ENCODE data around the gene SYNDIG1L.
A peak's percentile ranks its signal among the peaks of the same experiment; 100 is the strongest.
"Not testable (repeated sequence)": the region's sequence is repeated elsewhere in the genome, so short reads cannot be mapped to it uniquely, and the experiment has no call there.

Gene SYNDIG1L

DNA sequence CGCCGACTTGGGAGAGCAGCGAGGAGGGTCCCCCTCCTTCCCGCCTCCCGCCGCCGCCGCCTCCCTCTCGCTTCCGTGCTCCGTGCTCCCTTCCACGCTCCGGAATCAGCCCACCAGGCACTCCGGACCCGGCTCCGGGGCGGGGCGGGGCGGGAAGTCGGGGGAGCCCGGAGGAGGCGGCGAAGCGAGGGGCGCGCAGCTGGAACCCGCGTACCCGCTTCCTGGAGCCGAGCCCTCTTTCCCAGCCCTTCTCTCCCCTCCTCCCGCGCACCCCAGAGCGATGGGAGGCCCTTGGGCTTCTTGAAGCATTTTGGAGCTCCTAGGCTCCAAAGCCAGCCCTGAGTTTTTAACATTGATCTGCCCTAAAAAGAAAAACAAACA, at the start of gene SYNDIG1L:
TSS of gene SYNDIG1L (minus strand) at position 9 of the 381 bp plus-strand sequence. CDS start 16,466 bp downstream, outside the sequence.
- DNase-seq, result no peak

DNA sequence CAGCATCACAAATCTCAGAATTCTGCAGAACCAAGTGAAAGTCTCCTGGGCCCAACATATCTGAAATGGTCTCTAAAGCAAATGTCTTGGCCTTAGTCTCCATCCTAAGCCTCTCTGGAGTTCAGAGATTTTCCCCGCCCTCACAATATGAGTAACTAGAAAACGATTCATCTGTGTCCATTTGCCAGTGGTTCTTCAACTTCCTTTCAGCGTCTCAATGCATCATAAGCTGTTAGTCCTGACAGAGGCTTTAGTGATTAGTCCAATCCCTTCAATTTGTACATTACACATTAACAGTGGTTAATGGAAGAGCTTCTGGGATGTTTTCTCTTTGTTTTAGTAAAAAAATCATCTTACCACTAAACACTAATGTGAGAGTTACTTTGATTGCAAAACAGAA, 49.7 kb upstream of the SYNDIG1L start:
- DNase-seq, result no peak

DNA sequence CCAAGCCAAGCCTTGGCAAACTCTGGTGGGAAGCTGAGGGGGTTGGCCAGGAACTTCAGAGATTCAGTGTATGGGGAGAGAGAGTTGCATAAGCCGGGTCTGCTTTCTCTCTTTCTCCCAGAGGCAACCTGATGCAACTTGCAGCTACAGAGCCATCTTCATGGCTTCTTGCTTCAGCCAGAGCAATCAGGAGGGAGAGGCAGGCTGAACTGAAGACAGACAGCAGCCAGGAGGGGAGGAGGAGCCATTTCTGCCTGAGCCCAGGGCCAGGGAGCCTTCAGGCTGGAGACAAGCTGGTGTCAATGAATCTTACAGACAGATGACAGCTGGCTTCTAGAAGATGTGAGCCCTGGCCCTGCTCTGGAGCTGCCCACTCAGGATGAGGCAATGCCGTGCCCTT, 48.4 kb upstream of the SYNDIG1L start:
- no peak for DNase-seq

DNA sequence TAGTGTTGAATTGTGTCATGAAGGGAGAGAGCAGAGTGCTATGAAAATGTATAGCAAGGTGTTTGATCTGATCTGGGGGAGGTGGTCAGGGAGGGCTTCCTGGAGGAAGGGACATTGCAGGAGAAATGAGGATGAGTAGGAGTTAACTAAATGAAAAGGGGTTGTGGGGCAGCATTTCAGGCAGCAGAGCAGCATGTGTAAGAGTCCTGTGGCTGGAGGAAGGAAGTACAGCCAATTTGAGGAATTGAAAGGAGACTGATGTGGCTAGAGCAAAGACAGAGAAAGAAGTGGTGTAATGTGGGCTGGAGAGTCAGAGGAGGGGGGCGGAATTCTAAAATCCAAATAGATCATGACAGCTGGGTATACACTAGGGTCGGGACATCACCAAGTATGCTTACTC, 46.6 kb upstream of the SYNDIG1L start:
- DNase-seq, result no peak

DNA sequence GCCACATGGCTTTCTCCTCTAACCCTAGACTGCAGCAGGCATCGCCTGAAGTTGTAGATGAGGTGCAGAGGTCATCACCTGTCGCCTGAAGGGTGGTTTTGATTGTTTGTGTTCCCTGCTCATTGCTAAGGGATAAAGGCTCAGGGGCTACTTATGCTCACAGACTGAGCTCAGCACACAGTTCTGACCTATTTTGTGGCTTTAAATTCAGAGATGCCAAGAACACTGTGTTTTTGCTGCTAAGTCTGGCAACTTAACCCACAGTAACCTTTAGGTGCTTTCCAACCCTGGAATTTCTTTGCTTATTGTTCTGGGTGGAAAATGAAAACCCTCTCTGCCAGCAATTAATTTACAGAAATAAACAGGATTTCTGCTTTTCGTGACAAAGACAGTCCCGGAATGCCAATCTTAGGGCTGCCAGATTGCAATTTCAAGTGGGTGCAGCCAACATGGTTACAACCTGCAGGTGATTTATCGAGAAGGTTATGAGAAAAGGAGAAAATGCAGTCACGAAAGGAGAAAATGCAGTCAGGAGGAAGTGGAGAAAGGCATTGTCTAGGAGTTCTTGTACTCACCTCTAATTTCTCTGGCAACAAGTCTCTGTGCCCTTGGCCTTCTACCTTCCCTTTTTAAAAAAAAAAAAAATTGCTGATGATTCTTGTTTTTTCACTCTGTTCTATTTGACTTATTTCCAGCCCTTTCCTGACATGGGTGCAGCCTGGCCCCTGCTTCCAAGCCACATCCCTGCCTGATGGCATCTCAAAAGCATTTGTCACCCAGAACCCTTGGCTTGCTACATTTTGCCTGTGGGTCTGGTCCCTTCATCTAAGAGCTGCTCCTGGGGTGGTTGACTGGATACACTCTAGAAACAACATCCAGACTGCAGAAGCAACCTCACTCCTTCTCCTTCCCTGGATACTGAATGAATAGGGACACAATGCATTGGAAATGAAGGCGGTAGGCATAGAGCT, 43.8 kb upstream of the SYNDIG1L start:
- DNase-seq, result no peak

DNA sequence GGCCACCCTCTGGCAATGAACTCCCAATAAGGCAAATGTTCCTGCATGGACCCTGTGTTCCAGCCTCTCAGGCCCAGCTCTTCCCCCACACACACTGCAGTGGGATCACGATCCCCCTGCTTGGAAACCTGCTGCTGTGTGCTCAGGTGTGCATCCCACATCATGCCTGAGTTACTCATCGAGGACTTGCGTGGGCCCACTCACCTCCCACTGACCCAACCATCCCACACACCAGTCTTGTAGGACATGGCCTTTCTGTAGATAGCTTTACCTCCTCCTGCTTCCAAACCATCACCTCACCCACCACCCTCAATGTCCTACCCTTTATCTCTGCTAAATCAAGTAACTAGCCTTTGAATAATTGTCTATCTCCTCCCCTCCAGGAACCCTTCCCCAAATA, 42.5 kb upstream of the SYNDIG1L start:
- DNase-seq, result no peak

DNA sequence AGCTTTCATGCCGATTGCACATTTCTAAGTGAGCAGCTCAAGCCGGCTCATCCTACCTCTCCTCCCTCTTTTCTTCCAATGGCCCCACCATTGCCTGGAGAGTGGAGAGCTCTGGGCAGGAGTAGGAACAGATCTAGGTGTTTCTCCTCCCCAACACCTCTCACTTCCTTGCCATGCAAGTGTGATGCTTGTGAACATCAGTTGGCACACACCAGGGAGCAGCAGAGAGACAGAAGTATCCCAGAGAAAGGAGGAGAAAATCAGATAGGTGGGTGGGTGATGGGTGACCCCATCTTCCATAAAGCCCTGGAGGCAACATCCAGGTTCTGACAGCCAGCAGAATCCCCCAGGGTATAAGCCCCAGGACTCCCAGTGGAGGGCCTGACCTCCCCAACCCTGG, 39.3 kb upstream of the SYNDIG1L start:
- no peak for DNase-seq

DNA sequence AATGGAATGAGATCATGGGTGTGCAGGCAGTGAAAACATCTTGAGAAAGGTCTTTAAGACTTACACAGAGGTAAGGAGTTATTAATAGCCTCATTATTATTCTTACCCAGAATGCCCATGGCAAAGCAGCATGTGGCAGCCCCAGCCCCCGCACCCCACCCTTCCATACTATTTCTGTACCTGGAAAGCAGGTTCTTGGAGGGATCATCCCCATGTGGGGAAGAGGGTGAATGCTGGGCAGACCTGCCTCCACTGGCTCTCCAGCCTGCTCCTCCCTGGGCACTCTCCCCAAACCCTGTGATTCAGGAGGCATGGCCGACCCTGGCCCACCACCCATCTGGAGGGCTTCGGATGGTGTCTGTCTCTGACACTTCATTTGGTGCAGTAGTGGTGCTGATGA, 38.8 kb upstream of the SYNDIG1L start:
- no peak for DNase-seq

DNA sequence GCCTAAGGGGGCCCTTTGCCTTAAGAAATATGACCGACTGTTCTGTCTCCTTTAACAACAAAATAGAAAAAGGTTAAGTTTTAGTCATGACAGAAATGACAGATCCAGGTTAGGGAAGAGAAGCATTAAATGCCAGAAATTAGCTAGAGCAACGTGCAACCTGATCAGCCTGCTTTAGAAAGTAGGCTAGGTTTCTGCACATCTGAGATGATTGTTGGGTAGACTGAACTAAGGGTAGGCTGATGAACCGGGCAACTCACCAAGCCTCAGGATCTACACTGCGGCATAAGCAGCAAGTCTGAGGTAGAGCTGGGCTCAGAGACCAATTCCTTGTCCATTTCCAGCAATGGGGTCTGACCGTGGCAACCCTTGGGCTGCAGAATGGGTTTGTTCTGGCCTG, 37.7 kb upstream of the SYNDIG1L start:
- no peak for DNase-seq

DNA sequence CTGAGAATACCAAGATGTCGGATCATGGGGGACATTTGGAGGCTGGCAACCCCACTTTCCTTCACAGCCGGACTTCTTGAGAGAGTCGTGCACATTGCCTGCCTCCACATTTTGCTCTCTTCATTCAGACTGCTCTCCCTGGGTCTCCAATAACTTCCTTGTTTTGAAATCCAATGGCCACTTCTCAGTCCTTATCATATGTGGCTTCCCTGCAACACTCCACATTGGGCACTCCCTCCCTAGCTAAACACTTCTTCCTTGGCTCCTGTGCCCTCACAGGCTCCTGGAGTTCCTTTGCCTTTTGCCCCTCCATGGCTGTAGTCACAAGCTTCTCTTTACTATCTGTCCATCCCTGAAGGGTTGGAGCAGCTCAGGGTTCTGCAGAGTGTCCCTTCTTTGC, 37.0 kb upstream of the SYNDIG1L start:
- no peak for DNase-seq

DNA sequence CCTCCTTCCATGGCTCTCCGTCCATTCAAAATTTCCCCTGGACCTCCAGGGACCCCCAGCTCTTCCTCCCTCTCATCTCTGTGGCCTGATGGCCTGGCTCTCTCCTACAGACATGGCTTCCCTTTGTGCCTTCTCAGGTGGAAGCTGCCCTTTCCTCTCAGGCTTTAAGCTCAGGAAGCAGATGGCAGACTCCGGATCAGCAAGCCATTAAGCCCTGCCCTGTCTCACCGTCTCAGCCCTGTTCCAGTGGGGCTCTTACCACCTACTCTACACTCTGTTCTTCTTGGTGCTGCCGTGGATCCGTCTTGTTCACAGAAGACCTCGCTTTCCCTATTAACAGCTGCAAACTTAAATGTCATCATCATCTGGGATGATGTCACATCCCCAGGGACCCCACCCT, 34.0 kb upstream of the SYNDIG1L start:
- no peak for DNase-seq

DNA sequence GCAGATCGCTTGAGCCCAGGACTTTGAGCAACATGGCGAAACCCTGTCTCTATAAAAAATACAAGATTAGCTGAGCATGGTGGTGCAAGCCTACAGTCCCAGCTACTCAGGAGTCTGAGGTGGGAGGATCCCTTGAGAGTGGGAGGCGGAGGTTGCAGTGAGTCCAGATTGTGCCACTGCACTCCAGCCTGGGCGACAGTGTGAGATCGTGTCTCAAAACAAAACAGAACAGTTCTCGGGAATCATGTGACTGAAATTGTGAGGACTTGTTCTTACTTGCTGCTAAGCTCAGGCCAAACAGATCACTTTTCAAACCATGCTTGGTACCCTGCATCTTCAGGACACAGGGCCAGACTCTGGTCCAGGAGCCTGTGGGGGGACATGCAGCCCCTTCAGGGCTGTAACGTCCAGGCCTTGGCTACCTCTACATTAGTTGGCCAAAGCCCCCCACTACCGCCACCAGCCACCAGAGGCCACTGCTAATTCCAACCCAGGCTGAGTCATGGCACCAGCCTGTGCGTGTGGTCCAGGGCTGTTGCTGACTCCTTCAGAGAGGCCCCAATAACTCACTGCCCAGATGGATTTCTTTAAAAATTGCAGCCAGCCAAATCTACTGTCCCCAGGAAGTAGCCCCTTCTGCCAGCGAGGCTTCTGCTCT, 33.4 kb upstream of the SYNDIG1L start:
- peak; percentile 13 to 22 for DNase-seq

DNA sequence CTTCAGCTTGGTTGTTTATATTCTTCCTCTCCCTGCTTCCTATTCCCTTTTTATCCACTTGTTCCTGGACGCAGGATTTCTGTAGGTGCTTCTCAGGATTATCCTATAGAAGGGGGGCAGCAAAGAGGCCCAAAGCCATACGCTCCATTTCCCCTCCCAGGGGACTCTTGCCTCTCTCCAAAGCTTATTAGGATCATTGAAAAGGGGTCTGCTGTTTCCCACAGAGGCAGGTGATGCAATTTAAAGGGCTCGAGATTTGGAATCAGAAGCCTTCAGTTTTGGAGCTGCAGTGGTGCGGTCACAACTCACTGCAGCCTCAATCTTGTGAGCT, 31.5 kb upstream of the SYNDIG1L start:
- no peak for DNase-seq

DNA sequence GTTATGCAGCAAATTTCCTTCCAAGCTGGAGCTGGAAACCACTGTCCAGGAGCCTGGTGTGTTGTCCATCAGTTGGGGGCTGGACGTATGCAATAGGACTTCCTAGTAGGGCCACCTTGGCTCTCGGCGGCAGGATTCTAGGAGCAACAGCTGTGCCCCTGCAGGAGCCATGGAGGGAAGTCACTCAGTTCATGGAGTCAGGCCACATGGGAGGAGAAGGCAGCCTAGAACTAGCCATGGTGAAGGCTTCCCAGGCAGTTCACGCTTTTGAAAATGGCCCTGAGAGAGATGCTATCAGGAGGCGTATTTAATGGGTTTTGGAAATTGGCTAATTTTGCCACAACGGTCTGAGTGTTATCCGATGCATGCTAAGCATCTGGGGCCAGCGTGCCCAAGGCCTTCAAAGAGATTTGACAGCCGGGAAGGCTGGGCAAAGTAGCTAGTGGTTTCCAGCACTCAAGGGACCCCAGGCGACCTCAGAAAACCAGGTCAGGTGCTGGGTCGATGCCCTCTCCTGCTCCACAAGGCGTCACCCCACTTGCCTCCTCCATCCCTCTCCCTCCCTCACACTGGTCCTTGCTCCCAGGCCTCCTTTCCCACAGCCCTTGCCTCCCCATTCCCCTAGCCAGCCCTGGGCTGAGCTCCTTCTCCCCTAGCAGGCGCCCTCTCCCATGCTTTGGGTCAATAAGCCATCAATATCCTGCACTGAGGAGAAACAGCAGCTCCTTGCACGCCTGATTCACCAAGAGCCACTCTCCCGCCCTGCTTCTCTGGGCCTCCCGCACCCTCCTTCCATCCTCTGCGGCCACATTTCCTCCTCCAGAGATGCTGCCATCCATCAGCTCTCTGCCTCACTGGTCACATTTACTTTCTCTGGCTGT, 30.9 kb upstream of the SYNDIG1L start:
- DNase-seq, result no peak

DNA sequence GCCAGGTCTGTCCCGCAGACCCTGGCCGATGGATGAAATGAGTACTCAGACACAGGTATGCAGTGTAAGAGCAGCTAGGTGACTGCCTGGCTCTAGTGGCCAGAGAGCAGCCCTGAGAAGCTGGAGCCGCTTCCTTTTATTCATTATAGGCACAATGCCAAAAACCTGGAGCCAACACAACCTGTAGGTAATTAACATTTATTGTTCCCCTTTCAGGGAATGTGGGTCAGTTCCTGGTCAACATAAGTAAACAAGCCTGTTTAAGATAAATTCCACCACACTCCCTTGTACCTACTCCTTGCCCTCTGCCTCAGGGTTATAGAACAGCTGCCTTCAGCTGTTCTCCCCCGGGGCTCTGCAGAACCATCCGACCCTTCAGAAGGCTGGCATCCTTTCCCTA, 28.4 kb upstream of the SYNDIG1L start:
- DNase-seq, result not testable (repeated sequence)

DNA sequence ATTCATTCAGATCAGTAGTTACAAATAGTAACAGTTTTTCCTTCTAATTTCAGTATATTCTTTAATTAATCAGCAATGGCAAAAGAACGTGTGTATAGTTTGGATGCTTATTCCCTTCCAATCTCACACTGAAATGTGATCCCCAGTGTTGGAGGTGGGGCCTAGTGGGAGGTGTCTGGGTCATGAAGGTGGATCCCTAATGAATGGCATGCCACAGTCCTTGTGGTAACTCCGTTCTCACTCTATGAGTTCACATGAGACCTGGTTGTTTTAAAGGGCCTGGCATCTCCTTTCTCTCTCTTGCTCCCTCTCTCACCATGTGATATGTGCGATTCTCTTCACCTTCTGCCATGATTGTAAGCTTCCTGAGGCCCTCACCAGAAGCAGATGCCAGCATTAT, 18.9 kb upstream of the SYNDIG1L start:
- no peak for DNase-seq

DNA sequence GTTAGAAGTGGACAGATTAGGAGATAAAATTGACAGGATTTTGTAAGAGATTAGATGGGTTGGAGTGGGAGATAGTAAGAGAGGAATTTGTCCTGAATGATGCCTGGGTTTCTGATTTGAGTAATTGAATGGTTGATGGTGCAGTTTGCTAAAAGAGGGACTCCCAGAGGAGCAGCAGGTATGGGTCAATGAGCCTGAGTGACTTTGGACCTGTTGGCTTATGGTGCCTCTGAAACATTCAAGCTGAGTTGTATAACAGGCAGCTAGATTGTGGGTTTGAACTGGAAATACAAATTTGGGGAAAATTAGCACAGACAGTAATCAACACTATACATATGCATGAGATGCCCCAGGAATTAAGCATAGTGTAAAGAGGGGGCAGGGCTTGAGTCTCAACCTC, 16.7 kb upstream of the SYNDIG1L start:
- no peak for DNase-seq

DNA sequence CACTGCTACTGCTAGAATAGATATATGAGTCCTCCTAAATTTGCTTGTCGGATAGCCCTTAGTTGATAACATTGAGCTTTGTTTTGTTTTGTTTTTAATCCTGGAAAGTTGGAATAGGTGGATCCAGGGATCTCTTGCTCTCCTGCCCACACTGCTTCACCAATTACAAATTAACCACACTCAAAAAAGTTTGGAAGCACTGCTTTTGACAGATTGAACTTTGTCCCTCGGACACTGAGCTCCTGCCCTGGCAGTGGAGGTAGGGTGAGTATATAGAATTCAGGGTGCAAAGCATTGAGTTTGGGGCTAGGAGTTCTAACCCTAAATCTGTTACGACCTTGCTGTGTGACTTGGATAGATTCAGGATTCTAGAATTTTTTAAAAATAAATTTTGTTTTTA, 15.1 kb upstream of the SYNDIG1L start:
- no peak for DNase-seq

DNA sequence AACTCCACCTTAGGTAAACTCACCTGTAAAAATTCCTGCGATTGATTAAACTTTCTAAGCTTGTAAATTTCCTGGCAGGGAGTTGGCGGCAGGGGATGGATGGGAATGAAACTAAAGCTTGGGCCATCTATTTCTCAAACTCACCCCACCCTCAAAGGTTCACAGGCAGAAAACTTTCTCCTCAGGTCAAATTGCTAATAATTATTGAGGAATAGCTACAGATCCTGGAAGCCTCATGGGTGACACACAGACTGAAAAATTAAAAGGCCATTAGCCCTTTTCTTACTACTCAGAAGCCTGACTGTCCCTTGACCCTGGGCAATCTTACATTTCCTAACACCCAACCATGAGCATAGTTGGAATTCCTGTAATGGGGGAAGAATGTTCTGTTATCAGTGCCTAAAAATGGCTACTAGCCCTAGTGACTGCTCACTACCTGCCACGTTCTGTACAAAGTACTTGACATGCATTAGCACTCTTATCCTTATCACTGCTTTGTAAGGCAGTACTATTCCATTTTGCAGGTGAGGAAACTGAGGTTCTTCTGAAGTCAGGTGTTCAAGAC, 12.4 kb upstream of the SYNDIG1L start:
- no peak for DNase-seq

DNA sequence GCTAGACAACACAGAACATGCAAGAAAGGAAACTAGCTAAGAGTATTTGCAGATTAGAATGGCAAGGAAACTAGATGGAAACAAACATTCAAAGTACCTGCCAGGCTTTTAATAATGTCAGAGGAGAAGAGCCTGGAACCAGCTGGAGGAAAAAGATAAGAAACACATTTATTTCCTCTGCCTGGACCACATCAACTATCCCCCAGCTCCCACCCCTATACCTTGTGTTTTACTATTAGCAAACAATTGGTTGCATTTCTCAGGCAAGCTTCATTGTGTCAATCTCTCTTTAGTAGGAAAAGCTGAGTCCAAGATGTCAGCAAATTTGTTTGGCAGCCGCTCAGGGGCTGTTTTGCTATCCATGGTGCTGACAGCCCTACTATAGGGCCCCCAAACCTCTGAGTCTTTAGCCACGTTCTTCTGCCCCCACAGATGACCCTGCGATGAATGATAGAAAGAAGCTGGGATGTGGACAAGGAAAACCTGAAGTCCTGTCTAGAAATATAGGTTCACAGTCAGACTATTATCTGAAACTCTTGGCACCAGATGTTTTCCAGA, 11.6 kb upstream of the SYNDIG1L start:
- DNase-seq, result no peak

DNA sequence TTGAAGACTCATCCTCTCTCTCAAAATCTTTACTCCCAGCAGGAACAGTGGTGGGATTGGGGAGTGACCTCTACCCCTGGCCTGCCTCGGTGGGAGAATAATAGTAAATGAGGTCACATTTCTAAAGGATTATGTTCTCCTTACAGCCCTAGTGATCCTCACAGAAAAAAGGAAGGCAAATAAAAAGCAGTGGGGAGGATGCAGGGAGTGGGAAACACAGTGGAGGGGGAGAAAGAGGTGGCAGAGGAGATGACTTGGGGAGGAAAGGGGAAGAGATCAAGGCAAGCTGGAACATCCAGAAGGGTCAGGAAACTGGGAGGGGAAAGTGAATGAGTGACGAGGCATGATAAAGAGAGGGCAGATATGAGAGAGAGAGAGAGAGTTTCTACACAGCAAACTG, 8.3 kb upstream of the SYNDIG1L start:
- DNase-seq, result no peak

DNA sequence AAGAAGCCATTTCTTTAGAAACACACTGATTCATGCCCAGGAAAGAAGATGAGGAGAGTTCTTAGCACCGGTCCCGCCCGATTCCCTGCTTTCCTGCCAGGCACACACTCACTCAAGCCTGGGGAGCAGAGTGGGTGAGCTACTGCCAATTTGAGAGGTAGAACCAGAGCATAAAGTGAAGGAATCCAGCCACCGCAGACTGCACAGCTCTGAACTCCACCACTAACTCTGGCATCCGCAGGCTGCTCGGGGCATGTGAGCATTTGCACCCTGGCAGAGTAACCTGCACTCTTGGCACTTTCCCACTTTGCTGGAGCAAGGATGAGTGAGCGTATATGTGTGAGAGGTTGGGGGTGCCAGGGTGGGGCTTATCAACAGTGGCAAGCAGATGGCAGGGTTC, 4.0 kb upstream of the SYNDIG1L start:
- no peak for DNase-seq

DNA sequence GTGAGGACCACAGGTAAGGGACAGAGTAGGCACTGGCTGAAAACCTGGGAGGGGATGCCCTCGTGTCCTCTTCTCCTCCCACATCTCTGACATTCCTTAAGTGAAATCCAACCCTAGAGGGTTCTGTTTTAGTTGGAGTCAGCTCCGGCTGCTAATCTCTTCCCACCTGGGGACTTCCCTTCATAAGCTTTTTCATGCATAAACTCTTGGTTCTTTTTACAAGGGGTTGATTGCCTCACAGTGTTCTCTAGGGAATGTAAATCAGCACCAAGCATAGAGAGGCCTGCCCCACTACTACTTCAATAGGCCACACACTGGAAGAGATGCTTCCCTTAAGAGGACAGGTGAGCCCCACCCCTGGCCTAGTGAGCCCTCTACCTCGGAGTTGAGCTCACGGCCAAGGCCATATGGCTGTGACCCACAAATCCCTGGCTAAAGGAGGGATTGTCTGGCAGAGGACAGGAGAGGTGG, 3.2 kb upstream of the SYNDIG1L start:
- DNase-seq, result no peak

Measured in AML-193 (cell line).